Measurements from ENCODE around the gene ZNF14.

DNA sequence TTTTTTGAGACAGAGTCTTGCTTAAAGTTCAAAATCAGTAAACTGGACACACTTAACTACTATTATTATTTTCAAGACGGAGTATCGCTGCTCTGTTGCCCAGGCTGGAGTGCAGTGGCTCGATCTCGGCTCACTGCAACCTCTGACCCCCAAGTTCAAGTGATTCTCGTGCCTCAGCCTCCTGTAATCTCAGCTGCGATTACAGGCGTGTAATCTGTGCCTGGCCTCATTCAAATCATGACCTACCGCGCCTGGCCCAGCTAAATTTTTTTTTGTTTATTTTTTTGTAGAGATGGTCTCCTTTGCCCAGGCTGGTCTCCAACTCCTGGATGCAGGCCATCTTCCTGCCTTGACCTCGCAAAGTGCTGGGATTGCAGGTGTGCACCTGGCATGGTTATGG lies 41.2 kb downstream of the ZNF14 start:
- TF ChIP-seq, protein P1, sequence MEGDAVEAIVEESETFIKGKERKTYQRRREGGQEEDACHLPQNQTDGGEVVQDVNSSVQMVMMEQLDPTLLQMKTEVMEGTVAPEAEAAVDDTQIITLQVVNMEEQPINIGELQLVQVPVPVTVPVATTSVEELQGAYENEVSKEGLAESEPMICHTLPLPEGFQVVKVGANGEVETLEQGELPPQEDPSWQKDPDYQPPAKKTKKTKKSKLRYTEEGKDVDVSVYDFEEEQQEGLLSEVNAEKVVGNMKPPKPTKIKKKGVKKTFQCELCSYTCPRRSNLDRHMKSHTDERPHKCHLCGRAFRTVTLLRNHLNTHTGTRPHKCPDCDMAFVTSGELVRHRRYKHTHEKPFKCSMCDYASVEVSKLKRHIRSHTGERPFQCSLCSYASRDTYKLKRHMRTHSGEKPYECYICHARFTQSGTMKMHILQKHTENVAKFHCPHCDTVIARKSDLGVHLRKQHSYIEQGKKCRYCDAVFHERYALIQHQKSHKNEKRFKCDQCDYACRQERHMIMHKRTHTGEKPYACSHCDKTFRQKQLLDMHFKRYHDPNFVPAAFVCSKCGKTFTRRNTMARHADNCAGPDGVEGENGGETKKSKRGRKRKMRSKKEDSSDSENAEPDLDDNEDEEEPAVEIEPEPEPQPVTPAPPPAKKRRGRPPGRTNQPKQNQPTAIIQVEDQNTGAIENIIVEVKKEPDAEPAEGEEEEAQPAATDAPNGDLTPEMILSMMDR (IDR thresholded peaks at IDR 0.05) = no peak
- TF ChIP-seq POLR2A (IDR thresholded peaks at IDR 0.05) = no peak
